ENCODE data around the gene MEIOSIN.

DNA sequence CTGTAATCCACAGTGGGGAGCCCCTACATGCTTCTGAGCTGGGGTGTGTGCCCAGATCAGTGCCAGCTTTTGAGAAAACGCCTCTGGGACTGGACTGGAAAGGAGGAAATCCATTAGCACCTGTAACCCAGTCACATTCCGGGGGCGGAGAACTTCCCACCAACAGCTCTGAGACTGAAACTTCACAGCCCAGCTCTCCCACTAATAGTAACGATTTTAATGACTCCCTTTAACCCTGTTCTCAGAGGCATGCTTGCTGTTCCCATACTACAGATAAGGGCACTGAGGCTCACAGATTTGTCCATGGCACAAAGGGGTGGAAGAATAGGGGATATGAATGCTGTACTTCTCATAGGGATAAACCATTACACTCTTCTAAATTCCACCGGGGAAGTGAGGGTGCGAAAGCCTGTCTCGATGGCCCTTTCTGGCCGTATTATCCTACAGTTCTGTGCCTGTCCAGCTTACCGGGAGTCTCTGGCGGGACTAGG, 3.4 kb upstream of the MEIOSIN start:
- no peak for TF ChIP-seq POLR2A (IDR thresholded peaks at IDR 0.05)
- TF ChIP-seq, protein P1, sequence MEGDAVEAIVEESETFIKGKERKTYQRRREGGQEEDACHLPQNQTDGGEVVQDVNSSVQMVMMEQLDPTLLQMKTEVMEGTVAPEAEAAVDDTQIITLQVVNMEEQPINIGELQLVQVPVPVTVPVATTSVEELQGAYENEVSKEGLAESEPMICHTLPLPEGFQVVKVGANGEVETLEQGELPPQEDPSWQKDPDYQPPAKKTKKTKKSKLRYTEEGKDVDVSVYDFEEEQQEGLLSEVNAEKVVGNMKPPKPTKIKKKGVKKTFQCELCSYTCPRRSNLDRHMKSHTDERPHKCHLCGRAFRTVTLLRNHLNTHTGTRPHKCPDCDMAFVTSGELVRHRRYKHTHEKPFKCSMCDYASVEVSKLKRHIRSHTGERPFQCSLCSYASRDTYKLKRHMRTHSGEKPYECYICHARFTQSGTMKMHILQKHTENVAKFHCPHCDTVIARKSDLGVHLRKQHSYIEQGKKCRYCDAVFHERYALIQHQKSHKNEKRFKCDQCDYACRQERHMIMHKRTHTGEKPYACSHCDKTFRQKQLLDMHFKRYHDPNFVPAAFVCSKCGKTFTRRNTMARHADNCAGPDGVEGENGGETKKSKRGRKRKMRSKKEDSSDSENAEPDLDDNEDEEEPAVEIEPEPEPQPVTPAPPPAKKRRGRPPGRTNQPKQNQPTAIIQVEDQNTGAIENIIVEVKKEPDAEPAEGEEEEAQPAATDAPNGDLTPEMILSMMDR (IDR thresholded peaks at IDR 0.05) = no peak

Measured in heart left ventricle (tissue), 13 donors.